Brain microvascular endothelial cell (primary cell): ENCODE data around the gene ABCA9.
"Not testable (repeated sequence)": the region's sequence is repeated elsewhere in the genome, so short reads cannot be mapped to it uniquely, and the experiment has no call there.

Experiments used
- DNase-seq: peaks from one replicate; pipeline ENCODE4 v3.0.0-alpha.2; 2020
- H3K27ac ChIP-seq: fragments of 250-450 bp; sonication (Bioruptor Pico); 2 replicates; pipeline ENCODE4 v1.5.1; 2020; ENCODE audit warnings: mild to moderate bottlenecking, moderate library complexity
- H3K27me3 ChIP-seq: fragments of 250-450 bp; sonication (Bioruptor Pico); replicated peaks from 2 replicates; pipeline ENCODE4 v1.5.1; 2020; ENCODE audit warnings: mild to moderate bottlenecking
- H3K36me3 ChIP-seq: fragments of 250-450 bp; sonication (Bioruptor Pico); replicated peaks from 2 replicates; pipeline ENCODE4 v1.5.1; 2020; ENCODE audit warnings: mild to moderate bottlenecking
- H3K4me3 ChIP-seq: 2 replicates; pipeline ENCODE4 v1.5.1; 2011; ENCODE audit warnings: low read depth, mild to moderate bottlenecking, control low read depth, low read length, moderate library complexity
- CTCF ChIP-seq: IDR thresholded peaks from 2 replicates; pipeline ENCODE4 v1.5.1; 2011; ENCODE audit warnings: low read depth, mild to moderate bottlenecking, moderate library complexity, low read length, control low read depth, inconsistent platforms; ENCODE audit errors: missing control alignments
- in situ Hi-C: cut with HindIII; loops from 2 replicates; pipeline ENCODE4 v1.10.0; 2017; ENCODE audit warnings: low sequenced_read_pairs, low pct_ligation_motif_present

The ABCA9 gene

GRCh38 chr17:69082696-69083095 is 22.0 kb upstream of the ABCA9 start:
- Histone ChIP-seq H3K36me3 (no peaks in the 10 kb centered on the region), H3K27ac (no peak overlapping the region), H3K27me3 (no peaks in the 10 kb centered on the region), H3K4me3 (no peak overlapping the region)
- in situ Hi-C loops: no loop called here
- no peak for TF ChIP-seq CTCF
- no peak for DNase-seq

GRCh38 chr17:69078864-69079263 is 18.1 kb upstream of the ABCA9 start:
- TF ChIP-seq CTCF: no peak
- H3K4me3 ChIP-seq: no peak overlapping the region
- no peaks in the 10 kb centered on the region for H3K36me3 ChIP-seq
- no peak for DNase-seq
- in situ Hi-C loops: no loop called here
- no peaks in the 10 kb centered on the region for H3K27me3 ChIP-seq
- H3K27ac ChIP-seq: no peak overlapping the region

- TF ChIP-seq CTCF: no peak
- no peak for DNase-seq
- H3K27ac ChIP-seq: no peak overlapping the region
- in situ Hi-C loops: no loop called here
- no peaks in the 10 kb centered on the region for H3K36me3 ChIP-seq
- H3K27me3 ChIP-seq: no peaks in the 10 kb centered on the region
- no peak overlapping the region for H3K4me3 ChIP-seq
Measured at GRCh38 chr17:69075823-69076222, 15.1 kb upstream of the ABCA9 start.

- H3K27ac ChIP-seq, H3K36me3 ChIP-seq, in situ Hi-C loops, DNase-seq, H3K27me3 ChIP-seq, H3K4me3 ChIP-seq: not testable (repeated sequence)
Measured at GRCh38 chr17:69073392-69073791, 12.7 kb upstream of the ABCA9 start.

GRCh38 chr17:69072803-69073256 is 12.1 kb upstream of the ABCA9 start:
- H3K36me3 ChIP-seq, in situ Hi-C loops, H3K27me3 ChIP-seq: not testable (repeated sequence)

GRCh38 chr17:69071233-69071586 is 10.5 kb upstream of the ABCA9 start:
- DNase-seq, H3K36me3 ChIP-seq, in situ Hi-C loops, H3K27ac ChIP-seq, H3K4me3 ChIP-seq, H3K27me3 ChIP-seq: not testable (repeated sequence)

More at GRCh38 chr17:69072803-69073256, 12.1 kb upstream of the ABCA9 start:
- not testable (repeated sequence) for DNase-seq, H3K4me3 ChIP-seq, H3K27ac ChIP-seq

- H3K27me3 ChIP-seq, DNase-seq, H3K4me3 ChIP-seq, H3K36me3 ChIP-seq, H3K27ac ChIP-seq, in situ Hi-C loops: not testable (repeated sequence)
Measured at GRCh38 chr17:69070378-69071232, 9.9 kb upstream of the ABCA9 start.

GRCh38 chr17:69069226-69069750 is 8.6 kb upstream of the ABCA9 start:
- no peak for DNase-seq
- Histone ChIP-seq H3K4me3 (no peak overlapping the region), H3K27me3 (no peaks in the 10 kb centered on the region), H3K36me3 (no peaks in the 10 kb centered on the region), H3K27ac (no peak overlapping the region)
- in situ Hi-C loops: no loop called here
- TF ChIP-seq CTCF: no peak
